ENCODE data around the gene UVSSA.

The UVSSA gene

DNA sequence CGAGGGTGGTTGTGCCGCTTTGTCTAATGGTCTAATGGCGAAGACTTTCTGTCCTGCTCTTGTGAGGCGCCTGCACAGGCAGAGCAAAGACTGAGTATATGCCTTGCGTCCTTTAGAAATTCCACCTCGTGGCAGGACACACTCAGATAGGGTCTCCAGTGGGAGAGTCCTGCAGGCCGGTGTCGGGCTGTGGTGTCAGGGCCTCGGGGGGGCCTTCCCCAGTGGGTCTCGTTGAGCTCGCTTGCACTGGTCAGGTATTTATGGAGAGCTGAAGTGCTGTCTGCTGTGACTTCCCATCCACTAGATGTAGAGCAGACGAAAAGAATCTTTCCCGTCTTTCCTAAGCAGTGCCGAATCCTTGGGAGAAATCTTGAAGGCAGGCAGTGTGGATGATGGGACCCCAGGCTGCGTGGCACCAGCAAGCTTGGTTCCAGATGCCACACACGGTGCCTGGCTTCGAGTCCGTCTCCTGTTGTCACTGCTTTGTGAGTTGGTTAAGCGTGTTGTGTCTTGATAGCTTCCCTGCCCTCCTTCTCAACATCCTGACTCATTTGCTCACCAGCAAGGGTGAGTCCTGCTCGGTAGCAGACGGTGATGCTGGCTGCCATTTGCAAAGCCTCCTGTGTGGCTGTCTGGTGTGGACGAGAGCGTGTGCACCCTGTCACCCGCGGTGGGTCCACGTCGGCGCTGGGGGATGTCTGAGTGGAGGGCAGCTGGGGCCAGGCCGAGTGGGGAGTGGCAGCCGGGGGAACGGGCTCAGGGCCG, 36.8 kb upstream of the UVSSA start:
- no peak for DNase-seq (ENCODE audit: extremely low spot score)
- ChIA-PET CTCF (interaction anchor here (1.4 kb wide), 1 partner anchor 42 kb away, joined by 3 read pairs; no protein-coding TSS in a partner anchor), POLR2A (no interaction called here)
- no peak for TF ChIP-seq CTCF (IDR thresholded peaks at IDR 0.05; ENCODE audit: control extremely low read depth, extremely low read depth, low read depth, missing control alignments)

DNA sequence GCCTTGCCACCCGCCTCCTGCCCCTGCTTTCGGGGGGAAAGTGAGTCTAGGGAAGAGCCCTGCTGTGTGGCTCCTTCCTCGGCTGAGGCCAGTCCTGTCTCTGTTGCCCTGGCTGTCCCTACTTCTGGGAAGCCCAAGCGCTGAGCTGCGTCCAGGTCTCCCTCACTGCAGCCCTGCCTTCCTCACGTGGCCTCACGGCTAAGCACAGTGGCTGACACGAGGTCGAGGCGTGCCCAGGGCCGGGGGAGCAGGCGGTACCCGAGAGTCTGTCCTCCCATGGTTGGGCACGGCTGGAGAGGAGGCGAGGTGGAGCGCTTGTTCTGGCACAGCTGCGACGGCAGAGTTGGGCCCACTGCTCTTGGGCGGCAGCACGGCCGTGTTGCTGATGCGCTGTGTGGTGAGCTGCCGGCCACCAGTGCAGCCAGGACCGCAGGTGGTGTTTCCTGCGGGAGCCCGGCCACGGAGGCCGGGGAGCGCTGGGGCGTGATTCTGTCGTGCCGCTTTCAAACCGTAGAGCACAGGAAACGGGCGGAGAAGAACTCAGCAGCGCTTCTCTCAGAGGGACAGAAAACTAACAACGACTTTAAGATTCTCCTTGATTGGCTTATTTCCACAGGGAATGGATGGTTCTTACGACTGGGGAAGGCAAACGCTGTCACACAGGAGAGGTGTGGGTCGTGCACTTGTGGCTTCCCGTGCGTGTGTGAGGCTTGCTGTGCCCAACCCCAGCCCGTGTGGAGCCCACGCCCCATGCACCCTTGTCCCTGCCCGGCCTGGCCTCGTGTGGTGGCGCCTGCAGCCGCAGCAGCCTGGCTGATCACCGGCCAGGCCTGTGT, 36.0 kb upstream of the UVSSA start:
- no peak for DNase-seq (ENCODE audit: extremely low spot score)
- TF ChIP-seq CTCF (IDR thresholded peaks at IDR 0.05; ENCODE audit: control extremely low read depth, extremely low read depth, low read depth, missing control alignments), result no peak
- ChIA-PET POLR2A (no interaction called here), CTCF (interaction anchor here (1.4 kb wide), 1 partner anchor 43 kb away, joined by 3 read pairs; no protein-coding TSS in a partner anchor)

DNA sequence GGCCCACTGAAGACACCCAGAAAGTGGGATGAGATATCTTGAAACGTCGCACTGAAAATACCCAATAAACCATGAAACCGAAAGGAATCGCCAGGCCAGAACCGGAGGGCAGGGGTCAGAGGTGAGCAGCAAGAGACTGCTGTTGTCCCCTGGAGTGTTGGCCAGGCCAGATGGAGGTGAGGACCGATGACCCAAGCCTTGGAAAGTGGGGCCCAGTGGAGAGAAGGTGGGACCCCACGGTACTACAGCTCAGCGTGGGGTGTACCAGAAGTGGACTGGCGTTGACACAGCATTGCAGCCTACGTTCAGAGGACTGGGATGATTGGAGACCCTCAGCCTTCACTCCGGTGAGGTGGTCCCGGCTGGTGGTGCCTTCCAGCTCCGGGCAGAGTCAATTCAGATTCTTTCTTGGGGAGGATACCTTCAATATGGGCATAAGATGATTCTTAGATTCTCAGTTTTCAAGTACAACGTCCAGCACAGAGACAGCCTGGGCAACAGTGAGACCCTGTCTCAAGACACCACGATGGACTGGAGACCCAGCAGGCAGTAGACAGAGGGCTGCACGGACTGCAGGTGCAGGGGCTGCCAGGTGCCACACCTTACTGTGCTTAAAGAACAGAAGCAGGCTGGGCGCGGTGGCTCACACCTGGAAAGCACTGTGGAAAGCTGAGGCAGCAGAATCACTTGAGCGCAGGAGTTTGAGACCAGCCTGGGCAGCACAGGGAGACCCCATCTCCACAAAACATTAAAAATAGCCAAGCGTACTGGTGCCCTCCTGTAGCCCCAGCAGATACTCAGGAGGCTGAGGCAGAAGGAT, 34.0 kb upstream of the UVSSA start:
- no peak for DNase-seq (ENCODE audit: extremely low spot score)
- TF ChIP-seq CTCF (IDR thresholded peaks at IDR 0.05; ENCODE audit: control extremely low read depth, extremely low read depth, low read depth, missing control alignments), result no peak
- ChIA-PET CTCF (no interaction called here), POLR2A (no interaction called here)

- DNase-seq (ENCODE audit: extremely low spot score), result no peak
- POLR2A ChIA-PET, result no interaction called here
- TF ChIP-seq CTCF (IDR thresholded peaks at IDR 0.05; ENCODE audit: control extremely low read depth, extremely low read depth, low read depth, missing control alignments), result no peak
- CTCF ChIA-PET, result interaction anchor here (1.2 kb wide), 1 partner anchor 47 kb away, joined by 3 read pairs; no protein-coding TSS in a partner anchor
These were observed 31.7 kb upstream of the UVSSA start for GRCh38 chr4:1315306-1315705.

- ChIA-PET CTCF (interaction anchor here (1.2 kb wide), 1 partner anchor 48 kb away, joined by 3 read pairs; no protein-coding TSS in a partner anchor), POLR2A (no interaction called here)
- TF ChIP-seq CTCF (IDR thresholded peaks at IDR 0.05; ENCODE audit: control extremely low read depth, extremely low read depth, low read depth, missing control alignments), result no peak
- DNase-seq (ENCODE audit: extremely low spot score), result no peak
These were observed 31.0 kb upstream of the UVSSA start for GRCh38 chr4:1315836-1316536.

Measured in GM10248 (cell line).